Central memory CD8-positive, alpha-beta T cell (primary cell): Measurements from ENCODE around the gene AK4.
"Not testable (repeated sequence)": the region's sequence is repeated elsewhere in the genome, so short reads cannot be mapped to it uniquely, and the experiment has no call there.

ENCODE experiments used
- ATAC-seq: fragments of 150-1000 bp; cut with Tn5 transposase; replicated peaks from 2 replicates; pipeline ENCODE4 v1.10.0; 2022; ENCODE audit warnings: mild to moderate bottlenecking, moderate FRiP score, moderate number of reproducible peaks; ENCODE audit not compliant: poor library complexity, severe bottlenecking; ENCODE audit errors: extremely low read depth
- DNase-seq, 2 donors: peaks; one replicate each; pipeline ENCODE4 v3.0.0; 2021; ENCODE audit warnings: low spot score in 2 of 2
- H3K27ac Mint-ChIP-seq: one replicate; pipeline ENCODE4 v1.8.0; 2022; ENCODE audit warnings: low read depth, mild to moderate bottlenecking, moderate library complexity, mixed read lengths
- H3K27me3 Mint-ChIP-seq: one replicate; pipeline ENCODE4 v1.8.0; 2022; ENCODE audit warnings: mixed read lengths
- H3K36me3 Mint-ChIP-seq: one replicate; pipeline ENCODE4 v1.8.0; 2022; ENCODE audit warnings: mild to moderate bottlenecking, moderate library complexity, mixed read lengths; ENCODE audit not compliant: insufficient read depth
- H3K4me1 Mint-ChIP-seq: one replicate; pipeline ENCODE4 v1.8.0; 2022; ENCODE audit warnings: mixed read lengths
- H3K4me3 Mint-ChIP-seq: one replicate; pipeline ENCODE4 v1.8.0; 2022; ENCODE audit warnings: mild to moderate bottlenecking, moderate library complexity, mixed read lengths
- H3K9me3 Mint-ChIP-seq: one replicate; pipeline ENCODE4 v1.8.0; 2022; ENCODE audit warnings: mixed read lengths

Gene AK4

GRCh38 chr1:65157546-65157941 lies 9.5 kb downstream of the AK4 start:
- Mint-ChIP-seq H3K4me1 (no peaks in the 10 kb centered on the region), H3K27ac (no peak overlapping the region), H3K36me3 (no peaks in the 10 kb centered on the region), H3K9me3 (no peaks in the 10 kb centered on the region), H3K27me3 (no peaks in the 10 kb centered on the region), H3K4me3 (no peak overlapping the region)
- ATAC-seq, result no peak
- no peak for DNase-seq

- not testable (repeated sequence) for H3K9me3 Mint-ChIP-seq, DNase-seq, H3K27ac Mint-ChIP-seq, H3K4me3 Mint-ChIP-seq, H3K4me1 Mint-ChIP-seq, ATAC-seq, H3K36me3 Mint-ChIP-seq
- H3K27me3 Mint-ChIP-seq, result peaks cover 17% of the 10 kb centered on the region
Observed at GRCh38 chr1:65159291-65159688, 11.3 kb downstream of the AK4 start.

- no peaks in the 10 kb centered on the region for H3K4me1 Mint-ChIP-seq
- DNase-seq (no peak), ATAC-seq (no peak)
- H3K36me3 Mint-ChIP-seq, result no peaks in the 10 kb centered on the region
- H3K27ac Mint-ChIP-seq, result no peak overlapping the region
- peaks cover 21% of the 10 kb centered on the region for H3K27me3 Mint-ChIP-seq
- H3K4me3 Mint-ChIP-seq, result no peak overlapping the region
- H3K9me3 Mint-ChIP-seq, result no peaks in the 10 kb centered on the region
Observed at GRCh38 chr1:65159801-65160523, 12.0 kb downstream of the AK4 start.

GRCh38 chr1:65163201-65163805 lies 15.3 kb downstream of the AK4 start:
- no peaks in the 10 kb centered on the region for H3K36me3 Mint-ChIP-seq
- H3K9me3 Mint-ChIP-seq, result no peaks in the 10 kb centered on the region
- no peak overlapping the region for H3K4me3 Mint-ChIP-seq
- no peak for DNase-seq
- no peak overlapping the region for H3K27ac Mint-ChIP-seq
- peaks cover 31% of the 10 kb centered on the region for H3K27me3 Mint-ChIP-seq
- no peak for ATAC-seq
- H3K4me1 Mint-ChIP-seq, result no peaks in the 10 kb centered on the region

- not testable (repeated sequence) for ATAC-seq, H3K36me3 Mint-ChIP-seq, H3K4me3 Mint-ChIP-seq, H3K4me1 Mint-ChIP-seq, H3K9me3 Mint-ChIP-seq, H3K27ac Mint-ChIP-seq, DNase-seq
- H3K27me3 Mint-ChIP-seq, result peaks cover 35% of the 10 kb centered on the region
Observed at GRCh38 chr1:65164101-65164500, 16.1 kb downstream of the AK4 start.

- Mint-ChIP-seq H3K27ac (no peak overlapping the region), H3K4me3 (no peak overlapping the region), H3K27me3 (peaks cover 40% of the 10 kb centered on the region), H3K36me3 (no peaks in the 10 kb centered on the region), H3K4me1 (no peaks in the 10 kb centered on the region), H3K9me3 (no peaks in the 10 kb centered on the region)
- no peak for DNase-seq
- no peak for ATAC-seq
Observed at GRCh38 chr1:65164633-65165032, 16.6 kb downstream of the AK4 start.

- H3K36me3 Mint-ChIP-seq, result no peaks in the 10 kb centered on the region
- DNase-seq, result no peak
- no peak overlapping the region for H3K4me3 Mint-ChIP-seq
- no peak overlapping the region for H3K27ac Mint-ChIP-seq
- peaks cover 42% of the 10 kb centered on the region for H3K27me3 Mint-ChIP-seq
- H3K9me3 Mint-ChIP-seq, result no peaks in the 10 kb centered on the region
- ATAC-seq, result no peak
- no peaks in the 10 kb centered on the region for H3K4me1 Mint-ChIP-seq
Observed at GRCh38 chr1:65165269-65165993, 17.4 kb downstream of the AK4 start.

GRCh38 chr1:65166572-65167305 lies 18.7 kb downstream of the AK4 start:
- no peaks in the 10 kb centered on the region for H3K4me1 Mint-ChIP-seq
- peaks cover 42% of the 10 kb centered on the region for H3K27me3 Mint-ChIP-seq
- H3K4me3 Mint-ChIP-seq, result no peak overlapping the region
- DNase-seq (no peak), ATAC-seq (no peak)
- H3K36me3 Mint-ChIP-seq, result no peaks in the 10 kb centered on the region
- H3K9me3 Mint-ChIP-seq, result no peaks in the 10 kb centered on the region
- no peak overlapping the region for H3K27ac Mint-ChIP-seq

- peaks cover 42% of the 10 kb centered on the region for H3K27me3 Mint-ChIP-seq
- H3K9me3 Mint-ChIP-seq, result no peaks in the 10 kb centered on the region
- H3K36me3 Mint-ChIP-seq, result no peaks in the 10 kb centered on the region
- no peak overlapping the region for H3K4me3 Mint-ChIP-seq
- ATAC-seq, result no peak
- no peak for DNase-seq
- no peaks in the 10 kb centered on the region for H3K4me1 Mint-ChIP-seq
- H3K27ac Mint-ChIP-seq, result no peak overlapping the region
Observed at GRCh38 chr1:65167586-65168242, 19.7 kb downstream of the AK4 start.

GRCh38 chr1:65168867-65169266 lies 20.9 kb downstream of the AK4 start:
- Mint-ChIP-seq H3K27me3 (peaks cover 42% of the 10 kb centered on the region), H3K9me3 (no peaks in the 10 kb centered on the region), H3K4me3 (no peak overlapping the region), H3K36me3 (no peaks in the 10 kb centered on the region), H3K27ac (no peak overlapping the region), H3K4me1 (no peaks in the 10 kb centered on the region)
- DNase-seq, result no peak
- no peak for ATAC-seq

- DNase-seq (no peak), ATAC-seq (no peak)
- Mint-ChIP-seq H3K27me3 (peaks cover 39% of the 10 kb centered on the region), H3K4me1 (no peaks in the 10 kb centered on the region), H3K4me3 (no peak overlapping the region), H3K36me3 (no peaks in the 10 kb centered on the region), H3K9me3 (no peaks in the 10 kb centered on the region), H3K27ac (no peak overlapping the region)
Observed at GRCh38 chr1:65170511-65171142, 22.6 kb downstream of the AK4 start.
